SK-N-SH (cell line): ENCODE results near the gene LGR6. TPM values are rescaled to one million over a fixed set of nuclear protein-coding genes. Genes with fewer than 3 reads are reported as not detected.

Experiments used
- CTCF ChIA-PET: fragments of 300-600, 350-600 bp; formaldehyde crosslinking; extraction: SDS; loops from one replicate; lab custom pipeline; 2021; lab: Yijun Ruan, JAX
- POLR2A ChIA-PET: fragments of 350-600 bp; sonication (Branson Sonifier 250); formaldehyde crosslinking; extraction: SDS; loops from one replicate; lab custom pipeline; 2020; ENCODE audit warnings: antibody characterized with exemption, inconsistent platforms; lab: Yijun Ruan, JAX
- DNase-seq: peaks from one replicate; pipeline ENCODE4 v3.0.0; 2012
- H2AFZ ChIP-seq: fragments of 200-600 bp; sonication (generic); 2 replicates; pipeline ENCODE4 v1.8.1; 2016; ENCODE audit warnings: antibody characterized with exemption, mild to moderate bottlenecking, low read depth
- H3F3A ChIP-seq: fragments of 200-600 bp; sonication (generic); replicated peaks from 2 replicates; pipeline ENCODE3; 2016; ENCODE audit warnings: antibody characterized with exemption, mild to moderate bottlenecking; ENCODE audit not compliant: insufficient read depth
- H3K27ac ChIP-seq, 2 experiments: fragments of 200-500 bp in 1 of 2; fragments of 200-600 bp in 1 of 2; sonication (Bioruptor generic) in 1 of 2; sonication (generic), shearing (Covaris generic) in 1 of 2; 2 replicates each; pipeline versions ENCODE4 v1.5.1 to v1.6.1; 2014 to 2016; ENCODE audit warnings: low read depth in 2 of 2, inconsistent platforms in 1 of 2, low read length in 1 of 2, mild to moderate bottlenecking in 1 of 2, mixed read lengths in 1 of 2
- H3K27me3 ChIP-seq: fragments of 200-600 bp; sonication (generic), shearing (Covaris generic); 2 replicates; pipeline ENCODE4 v1.6.1; 2016; ENCODE audit warnings: mixed run types; ENCODE audit not compliant: insufficient read depth
- H3K36me3 ChIP-seq, 2 experiments: fragments of 200-500 bp in 1 of 2; fragments of 200-600 bp in 1 of 2; sonication (Bioruptor generic) in 1 of 2; sonication (generic) in 1 of 2; replicated peaks in 1 of 2; 2 replicates each; pipeline versions ENCODE3 to v1.5.1; 2014 to 2016; ENCODE audit warnings: low read length in 1 of 2, mild to moderate bottlenecking in 1 of 2; ENCODE audit not compliant: insufficient read depth in 2 of 2, control insufficient read depth in 1 of 2
- H3K4me1 ChIP-seq, 2 experiments: fragments of 200-500 bp in 1 of 2; fragments of 200-600 bp in 1 of 2; sonication (Bioruptor generic) in 1 of 2; sonication (generic), shearing (Covaris generic) in 1 of 2; 2 replicates each; pipeline versions ENCODE4 v1.5.1 to v1.6.1; 2014 to 2016; ENCODE audit warnings: low read depth in 1 of 2, low read length in 1 of 2, mixed run types in 1 of 2; ENCODE audit not compliant: insufficient read depth in 2 of 2, control insufficient read depth in 1 of 2
- H3K4me2 ChIP-seq: fragments of 200-600 bp; sonication (generic), shearing (Covaris generic); 2 replicates; pipeline ENCODE4 v1.6.1; 2017; ENCODE audit warnings: mixed run types
- H3K4me3 ChIP-seq, 2 experiments: fragments of 200-500 bp in 1 of 2; fragments of 200-600 bp in 1 of 2; sonication (Bioruptor generic) in 1 of 2; sonication (generic), shearing (Covaris generic) in 1 of 2; 2 replicates each; pipeline versions ENCODE4 v1.5.1 to v1.8.1; 2014 to 2016; ENCODE audit warnings: low read depth in 2 of 2, inconsistent platforms in 1 of 2, low read length in 1 of 2, mild to moderate bottlenecking in 1 of 2, mixed read lengths in 1 of 2, moderate library complexity in 1 of 2
- H3K79me2 ChIP-seq: fragments of 200-600 bp; sonication (generic); 2 replicates; pipeline ENCODE4 v1.8.1; 2017; ENCODE audit warnings: mild to moderate bottlenecking; ENCODE audit not compliant: insufficient read depth
- H3K9ac ChIP-seq: fragments of 200-600 bp; sonication (generic); 2 replicates; pipeline ENCODE4 v1.6.1; 2017; ENCODE audit warnings: mixed run types
- H3K9me2 ChIP-seq: fragments of 200-600 bp; sonication (generic); 2 replicates; pipeline ENCODE4 v1.6.1; 2017; ENCODE audit warnings: mixed run types
- H3K9me3 ChIP-seq: fragments of 200-600 bp; sonication (generic); 2 replicates; pipeline ENCODE4 v1.6.1; 2017; ENCODE audit warnings: mixed run types, mild to moderate bottlenecking, moderate library complexity
- H4K20me1 ChIP-seq: fragments of 200-600 bp; sonication (generic); 2 replicates; pipeline ENCODE4 v1.6.1; 2017; ENCODE audit warnings: mild to moderate bottlenecking, mixed run types; ENCODE audit not compliant: insufficient read depth
- CTCF ChIP-seq: fragments of 200-600 bp; sonication (generic); IDR thresholded peaks from 2 replicates; pipeline ENCODE4 v1.6.1; 2017; ENCODE audit warnings: antibody characterized with exemption, mild to moderate bottlenecking, moderate library complexity
- GABPA ChIP-seq: IDR thresholded peaks from 2 replicates; pipeline ENCODE4 v1.4.0; 2012; ENCODE audit warnings: low read depth, mild to moderate bottlenecking
- NFIC ChIP-seq: IDR thresholded peaks from 2 replicates; pipeline ENCODE4 v1.4.0; 2012; ENCODE audit warnings: borderline replicate concordance
- NRF1 ChIP-seq: IDR thresholded peaks from 2 replicates; pipeline ENCODE4 v1.6.1; 2012; ENCODE audit warnings: low read depth, mild to moderate bottlenecking, low read length
- RFX5 ChIP-seq: IDR thresholded peaks from 2 replicates; pipeline ENCODE4 v1.6.1; 2012; ENCODE audit warnings: mild to moderate bottlenecking, improper control_type of control experiment, low read length
- TAF1 ChIP-seq: IDR thresholded peaks from 2 replicates; pipeline ENCODE4 v1.6.1; 2012; ENCODE audit warnings: low read depth, mild to moderate bottlenecking, low read length, moderate library complexity, borderline replicate concordance
- TEAD4 ChIP-seq: IDR thresholded peaks from 2 replicates; pipeline ENCODE4 v1.4.0; 2012; ENCODE audit warnings: mild to moderate bottlenecking, borderline replicate concordance; ENCODE audit not compliant: insufficient read depth
- WGBS: methylation state at CpG from one replicate; pipeline ENCODE4 v1.1.6; 2017; ENCODE audit warnings: low lambda C conversion rate; 5-methylcytosine and 5-hydroxymethylcytosine counted together
- polyA plus RNA-seq, 3 experiments: library from polyadenylated mRNA; depleted of rRNA; stranded (reverse); fragments of >200 nt; gene quantifications; 2 replicates each; pipeline ENCODE4 v1.2.3, GENCODE V29; 2012
- TF ChIP-seq, protein P1 (sequence below): IDR thresholded peaks from 2 replicates; pipeline ENCODE4 v1.6.1; 2012; ENCODE audit warnings: mild to moderate bottlenecking, low read depth, low read length, moderate library complexity
- TF ChIP-seq, protein P2 (sequence below): IDR thresholded peaks from 2 replicates; pipeline ENCODE4; 2012

Gene LGR6
- polyA plus RNA-seq, 1 of the 3 experiments (the other 2 are of a cell fraction) = 0.03 TPM

- no peak for TF ChIP-seq CTCF
Observed at GRCh38 chr1:202230061-202230938, 36.7 kb downstream of the LGR6 start (continued).

GRCh38 chr1:202230939-202231645, 37.5 kb downstream of the LGR6 start:
- Histone ChIP-seq H4K20me1 (no peaks in the 10 kb centered on the region), H3K27me3 (peaks cover 4% of the 10 kb centered on the region; the same call in 1 of the 2 replicates), H3K9ac (no peak overlapping the region), H3K9me3 (no peaks in the 10 kb centered on the region), H3K4me1 (peaks cover 0 to under 1% of the 10 kb centered on the region in 2 experiments; a peak in 2 of 4 replicates), H3K4me3 (no peak overlapping the region), H3K27ac (no peak overlapping the region), H3F3A (peaks cover 2% of the 10 kb centered on the region), H3K36me3 (no peaks in the 10 kb centered on the region), H3K9me2 (no peaks in the 10 kb centered on the region), H2AFZ (no peak overlapping the region), H3K4me2 (no peak overlapping the region), H3K79me2 (no peaks in the 10 kb centered on the region)
- ChIA-PET POLR2A (no interaction called here), CTCF (interaction anchor here (1.1 to 2.1 kb wide), 4 partner anchors 17 to 85 kb away, joined by 3 to 9 read pairs (median 6); no protein-coding TSS in a partner anchor)
- 77% methylated on average over 6 of the region's 8 CpGs for WGBS
- TF ChIP-seq NFIC = no peak
- TF ChIP-seq TAF1 = no peak
- no peak for TF ChIP-seq RFX5
- TF ChIP-seq TEAD4 = no peak
- no peak for TF ChIP-seq NRF1
- TF ChIP-seq, protein P1, sequence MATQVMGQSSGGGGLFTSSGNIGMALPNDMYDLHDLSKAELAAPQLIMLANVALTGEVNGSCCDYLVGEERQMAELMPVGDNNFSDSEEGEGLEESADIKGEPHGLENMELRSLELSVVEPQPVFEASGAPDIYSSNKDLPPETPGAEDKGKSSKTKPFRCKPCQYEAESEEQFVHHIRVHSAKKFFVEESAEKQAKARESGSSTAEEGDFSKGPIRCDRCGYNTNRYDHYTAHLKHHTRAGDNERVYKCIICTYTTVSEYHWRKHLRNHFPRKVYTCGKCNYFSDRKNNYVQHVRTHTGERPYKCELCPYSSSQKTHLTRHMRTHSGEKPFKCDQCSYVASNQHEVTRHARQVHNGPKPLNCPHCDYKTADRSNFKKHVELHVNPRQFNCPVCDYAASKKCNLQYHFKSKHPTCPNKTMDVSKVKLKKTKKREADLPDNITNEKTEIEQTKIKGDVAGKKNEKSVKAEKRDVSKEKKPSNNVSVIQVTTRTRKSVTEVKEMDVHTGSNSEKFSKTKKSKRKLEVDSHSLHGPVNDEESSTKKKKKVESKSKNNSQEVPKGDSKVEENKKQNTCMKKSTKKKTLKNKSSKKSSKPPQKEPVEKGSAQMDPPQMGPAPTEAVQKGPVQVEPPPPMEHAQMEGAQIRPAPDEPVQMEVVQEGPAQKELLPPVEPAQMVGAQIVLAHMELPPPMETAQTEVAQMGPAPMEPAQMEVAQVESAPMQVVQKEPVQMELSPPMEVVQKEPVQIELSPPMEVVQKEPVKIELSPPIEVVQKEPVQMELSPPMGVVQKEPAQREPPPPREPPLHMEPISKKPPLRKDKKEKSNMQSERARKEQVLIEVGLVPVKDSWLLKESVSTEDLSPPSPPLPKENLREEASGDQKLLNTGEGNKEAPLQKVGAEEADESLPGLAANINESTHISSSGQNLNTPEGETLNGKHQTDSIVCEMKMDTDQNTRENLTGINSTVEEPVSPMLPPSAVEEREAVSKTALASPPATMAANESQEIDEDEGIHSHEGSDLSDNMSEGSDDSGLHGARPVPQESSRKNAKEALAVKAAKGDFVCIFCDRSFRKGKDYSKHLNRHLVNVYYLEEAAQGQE = no peak
- TF ChIP-seq, protein P2, sequence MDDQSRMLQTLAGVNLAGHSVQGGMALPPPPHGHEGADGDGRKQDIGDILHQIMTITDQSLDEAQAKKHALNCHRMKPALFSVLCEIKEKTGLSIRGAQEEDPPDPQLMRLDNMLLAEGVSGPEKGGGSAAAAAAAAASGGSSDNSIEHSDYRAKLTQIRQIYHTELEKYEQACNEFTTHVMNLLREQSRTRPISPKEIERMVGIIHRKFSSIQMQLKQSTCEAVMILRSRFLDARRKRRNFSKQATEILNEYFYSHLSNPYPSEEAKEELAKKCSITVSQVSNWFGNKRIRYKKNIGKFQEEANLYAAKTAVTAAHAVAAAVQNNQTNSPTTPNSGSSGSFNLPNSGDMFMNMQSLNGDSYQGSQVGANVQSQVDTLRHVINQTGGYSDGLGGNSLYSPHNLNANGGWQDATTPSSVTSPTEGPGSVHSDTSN = no peak
- no peak for TF ChIP-seq GABPA
- no peak for DNase-seq
